PC-3 (cell line): ENCODE measurements around the gene GIGYF2. TPM values are rescaled to one million over a fixed set of nuclear protein-coding genes. Genes with fewer than 3 reads are reported as not detected.
A peak's percentile ranks its signal among the peaks of the same experiment; 100 is the strongest.

Source experiments
- ATAC-seq: fragments of 200-7000 bp; cut with Tn5 transposase; 2 replicates; pipeline ENCODE4 v1.9.1; 2020; ENCODE audit warnings: mild to moderate bottlenecking, moderate library complexity
- BruUV-seq: library from RNA; stranded (reverse); fragments of 400-500 nt; replicated peaks from 2 replicates; lab custom pipeline; 2021; lab: Mats Ljungman, UMichigan
- CTCF ChIA-PET: fragments of 300-600 bp; sonication (Branson Sonifier 250); formaldehyde crosslinking; loops from one replicate; lab custom pipeline; 2022; ENCODE audit warnings: antibody characterized with exemption; lab: Charles Lee
- POLR2A ChIA-PET: fragments of 300-600 bp; sonication (Branson Sonifier 250); formaldehyde crosslinking; loops from one replicate; lab custom pipeline; 2022; ENCODE audit warnings: antibody characterized with exemption; ENCODE audit not compliant: unreplicated experiment; lab: Charles Lee
- DNase-seq: peaks from one replicate; pipeline ENCODE4 v3.0.0-alpha.2; 2015
- H2AFZ ChIP-seq: fragments of 300-600 bp; sonication (generic); 2 replicates; pipeline ENCODE4 v1.6.0; 2016; ENCODE audit warnings: antibody characterized with exemption, low read length
- H3F3A ChIP-seq: fragments of 300-600 bp; sonication (generic); one replicate; pipeline ENCODE4 v1.6.0; 2017; ENCODE audit warnings: antibody characterized with exemption, low read length, control low read depth, mild to moderate bottlenecking; ENCODE audit not compliant: unreplicated experiment
- H3K27ac ChIP-seq: fragments of 300-600 bp; sonication (generic); 2 replicates; pipeline ENCODE4 v1.5.1; 2016; ENCODE audit warnings: mild to moderate bottlenecking, low read length
- H3K27me3 ChIP-seq: fragments of 300-600 bp; sonication (generic); 2 replicates; pipeline ENCODE4 v1.6.1; 2016; ENCODE audit warnings: low read length, mixed read lengths
- H3K36me3 ChIP-seq: fragments of 300-600 bp; sonication (generic); 2 replicates; pipeline ENCODE4 v1.6.1; 2016; ENCODE audit warnings: low read depth, mixed run types, low read length, mixed read lengths
- H3K4me1 ChIP-seq: fragments of 300-600 bp; sonication (generic); 2 replicates; pipeline ENCODE4 v1.5.1; 2016; ENCODE audit warnings: low read length; ENCODE audit not compliant: insufficient read depth
- H3K4me2 ChIP-seq: fragments of 300-600 bp; sonication (generic); 2 replicates; pipeline ENCODE4 v1.6.0; 2016; ENCODE audit warnings: low read length
- H3K4me3 ChIP-seq: fragments of 300-600 bp; sonication (generic); 2 replicates; pipeline ENCODE4 v1.5.1; 2016; ENCODE audit warnings: mild to moderate bottlenecking, low read length, mixed read lengths
- H3K79me2 ChIP-seq: fragments of 300-600 bp; sonication (generic); 2 replicates; pipeline ENCODE4 v1.6.1; 2017; ENCODE audit warnings: low read length, mixed read lengths
- H3K9ac ChIP-seq: fragments of 300-600 bp; sonication (generic); 2 replicates; pipeline ENCODE4 v1.6.0; 2016; ENCODE audit warnings: mild to moderate bottlenecking, low read length
- H3K9me2 ChIP-seq: fragments of 300-600 bp; sonication (generic); replicated peaks from 2 replicates; pipeline ENCODE4 v1.6.1; 2016; ENCODE audit warnings: mixed run types, low read length, mixed read lengths
- H3K9me3 ChIP-seq: fragments of 300-600 bp; sonication (generic); 2 replicates; pipeline ENCODE4 v1.6.1; 2016; ENCODE audit warnings: low read length, mixed read lengths
- H4K20me1 ChIP-seq: fragments of 300-600 bp; sonication (generic); 2 replicates; pipeline ENCODE4 v1.6.1; 2016; ENCODE audit warnings: low read length, mixed read lengths
- EZH2 ChIP-seq: fragments of 300-600 bp; sonication (generic); IDR thresholded peaks from one replicate; pipeline ENCODE4 v1.6.1; 2017; ENCODE audit warnings: antibody characterized with exemption, mild to moderate bottlenecking, low read length; ENCODE audit not compliant: unreplicated experiment
- EZH2phosphoT487 ChIP-seq: fragments of 300-600 bp; sonication (generic); IDR thresholded peaks from 2 replicates; pipeline ENCODE4 v1.6.1; 2018; ENCODE audit warnings: mild to moderate bottlenecking, antibody characterized with exemption, low read length, borderline replicate concordance
- intact Hi-C: fragments of 100-400 bp; cut with micrococcal nuclease; formaldehyde crosslinking; loops from 2 replicates; pipeline ENCODE4 v1.9.0; 2023
- total RNA-seq: library from RNA; depleted of rRNA; stranded (reverse); fragments of >200 nt; gene quantifications from 2 replicates; pipeline ENCODE4 v1.2.3, GENCODE V29; 2014
- TF ChIP-seq, protein P1 (sequence below): fragments of 300-600 bp; sonication (generic); conservative IDR thresholded peaks from 2 replicates; pipeline ENCODE4 v1.5.1; 2017; ENCODE audit warnings: antibody characterized with exemption, low read depth, mild to moderate bottlenecking, low read length

The GIGYF2 gene
- total RNA-seq, 1 experiment from 2014 or later, result 41.3 TPM

DNA sequence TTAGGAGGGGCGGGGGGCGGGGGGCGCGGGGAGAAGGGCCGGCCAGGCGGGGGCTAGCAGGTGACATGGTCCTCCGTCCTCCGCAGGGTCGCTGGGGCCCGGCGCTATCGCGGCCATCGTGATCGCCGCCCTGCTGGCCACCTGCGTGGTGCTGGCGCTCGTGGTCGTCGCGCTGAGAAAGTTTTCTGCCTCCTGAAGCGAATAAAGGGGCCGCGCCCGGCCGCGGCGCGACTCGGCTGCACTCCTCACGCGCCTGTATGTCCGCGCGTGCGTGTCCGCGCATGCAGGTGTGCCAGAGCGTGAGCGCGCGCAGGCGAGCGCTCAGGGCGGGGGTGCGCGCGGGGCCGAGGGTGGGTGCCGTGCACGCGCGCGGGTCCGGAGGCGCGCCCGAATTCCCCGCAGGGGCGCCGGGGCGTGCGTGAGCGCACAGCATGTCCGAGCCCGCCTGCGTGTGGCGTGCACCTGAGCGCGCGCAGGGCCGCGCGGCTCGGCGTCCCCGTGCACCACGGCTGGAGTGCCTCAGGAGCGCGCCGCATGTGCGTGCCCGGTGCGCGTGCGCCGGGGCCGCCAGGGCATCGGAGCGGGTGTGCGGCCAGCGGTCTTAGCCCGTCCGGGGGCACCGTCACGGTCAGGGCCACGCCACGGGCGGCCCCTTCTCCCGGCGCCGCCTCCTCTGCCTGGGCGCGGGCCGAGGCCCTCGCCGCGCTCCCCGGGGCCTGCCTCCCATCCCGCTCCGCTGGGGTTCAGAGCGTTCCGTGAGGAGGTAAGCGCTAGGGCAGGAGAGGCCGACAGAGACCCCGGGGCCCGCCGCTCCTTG lies 179.2 kb downstream of the GIGYF2 start:
- peaks cover 38% of the 10 kb centered on the region for H3K79me2 ChIP-seq
- no peaks in the 10 kb centered on the region; the same call in 1 of the 2 replicates for H3K36me3 ChIP-seq
- DNase-seq (peak; percentile 80), ATAC-seq (peak; percentile 68)
- H3K27me3 ChIP-seq, result no peaks in the 10 kb centered on the region
- CTCF ChIA-PET, result no interaction called here
- peak overlapping the region; percentile 68 for H3K9ac ChIP-seq
- no TSS peak for BruUV-seq
- POLR2A ChIA-PET, result interaction anchor here (0.5 to 0.6 kb wide), 3 partner anchors 23 to 1527 kb away, joined by 4 to 9 read pairs (median 9); no protein-coding TSS in a partner anchor
- TF ChIP-seq EZH2phosphoT487 (no peak), EZH2 (no peak)
- TF ChIP-seq, protein P1, sequence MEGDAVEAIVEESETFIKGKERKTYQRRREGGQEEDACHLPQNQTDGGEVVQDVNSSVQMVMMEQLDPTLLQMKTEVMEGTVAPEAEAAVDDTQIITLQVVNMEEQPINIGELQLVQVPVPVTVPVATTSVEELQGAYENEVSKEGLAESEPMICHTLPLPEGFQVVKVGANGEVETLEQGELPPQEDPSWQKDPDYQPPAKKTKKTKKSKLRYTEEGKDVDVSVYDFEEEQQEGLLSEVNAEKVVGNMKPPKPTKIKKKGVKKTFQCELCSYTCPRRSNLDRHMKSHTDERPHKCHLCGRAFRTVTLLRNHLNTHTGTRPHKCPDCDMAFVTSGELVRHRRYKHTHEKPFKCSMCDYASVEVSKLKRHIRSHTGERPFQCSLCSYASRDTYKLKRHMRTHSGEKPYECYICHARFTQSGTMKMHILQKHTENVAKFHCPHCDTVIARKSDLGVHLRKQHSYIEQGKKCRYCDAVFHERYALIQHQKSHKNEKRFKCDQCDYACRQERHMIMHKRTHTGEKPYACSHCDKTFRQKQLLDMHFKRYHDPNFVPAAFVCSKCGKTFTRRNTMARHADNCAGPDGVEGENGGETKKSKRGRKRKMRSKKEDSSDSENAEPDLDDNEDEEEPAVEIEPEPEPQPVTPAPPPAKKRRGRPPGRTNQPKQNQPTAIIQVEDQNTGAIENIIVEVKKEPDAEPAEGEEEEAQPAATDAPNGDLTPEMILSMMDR, result 0 out of 2 replicates have a peak, but pooled peaks have one; percentile 10
- H3K9me2 ChIP-seq, result no peaks in the 10 kb centered on the region
- H3K4me1 ChIP-seq, result peaks cover 17% of the 10 kb centered on the region
- H3K4me3 ChIP-seq, result peak overlapping the region; percentile 85
- peak overlapping the region; percentile 97 for H3K4me2 ChIP-seq
- no peaks in the 10 kb centered on the region for H3F3A ChIP-seq
- peak overlapping the region; percentile 71 for H2AFZ ChIP-seq
- H4K20me1 ChIP-seq, result no peaks in the 10 kb centered on the region
- peak overlapping the region; percentile 12 for H3K27ac ChIP-seq
- H3K9me3 ChIP-seq, result no peaks in the 10 kb centered on the region
- intact Hi-C loops, result loop anchor here (1.0 to 10.0 kb wide), 4 partner anchors 50 to 375 kb away; partner anchors contain the start of gene ATG16L1

DNA sequence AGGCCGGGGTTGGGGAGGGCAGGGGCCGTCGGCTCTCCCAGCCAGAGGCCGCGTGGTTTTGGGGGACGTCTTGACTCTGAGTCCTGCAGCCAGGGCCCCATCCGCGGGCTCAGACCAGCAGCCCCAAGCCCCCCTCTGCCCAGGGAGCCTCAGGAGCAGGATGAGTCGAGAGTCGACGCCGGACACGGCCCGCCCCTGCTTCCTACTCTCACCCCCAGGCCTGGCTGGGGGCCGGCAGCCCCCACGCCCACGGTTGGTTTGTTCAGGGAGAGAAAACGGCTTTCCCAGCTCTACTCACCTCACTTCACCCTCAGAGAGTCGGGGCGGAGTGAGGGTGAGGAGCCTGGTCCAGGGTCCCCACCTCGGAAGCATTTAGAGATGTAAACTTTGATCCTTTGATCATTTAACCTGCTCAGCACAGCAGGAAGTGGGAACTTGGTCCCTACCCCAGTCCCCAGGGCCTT lies 179.9 kb downstream of the GIGYF2 start:
- Histone ChIP-seq H3K9ac (peak overlapping the region; percentile 68), H3K79me2 (peaks cover 38% of the 10 kb centered on the region), H3F3A (no peaks in the 10 kb centered on the region), H3K27me3 (no peaks in the 10 kb centered on the region), H3K27ac (peak overlapping the region; percentile 12), H3K4me1 (peaks cover 17% of the 10 kb centered on the region), H3K36me3 (no peaks in the 10 kb centered on the region; the same call in 1 of the 2 replicates), H2AFZ (peak overlapping the region; percentile 71), H3K9me2 (no peaks in the 10 kb centered on the region), H3K4me3 (peak overlapping the region; percentile 85), H4K20me1 (no peaks in the 10 kb centered on the region), H3K9me3 (no peaks in the 10 kb centered on the region), H3K4me2 (peak overlapping the region; percentile 97)
- BruUV-seq, result no TSS peak
- ChIA-PET POLR2A (interaction anchor here (0.6 kb wide), 2 partner anchors 22 to 392 kb away, joined by 3 to 4 read pairs; no protein-coding TSS in a partner anchor), CTCF (no interaction called here)
- peak; percentile 13 for DNase-seq
- intact Hi-C loops, result loop anchor here (1.0 to 10.0 kb wide), 4 partner anchors 50 to 374 kb away; partner anchors contain the start of gene ATG16L1
- ATAC-seq, result peak; percentile 42
- TF ChIP-seq EZH2phosphoT487 (no peak), EZH2 (no peak)
- TF ChIP-seq, protein P1, result no peak
